Adrenal gland (tissue), 12 donors: Measurements from ENCODE around the gene UBE2B. TPM values are rescaled to one million over a fixed set of nuclear protein-coding genes. Genes with fewer than 3 reads are reported as not detected.

Experiments
- DNase-seq, 7 donors: peaks; one replicate each; pipeline ENCODE4 v3.0.0-alpha.2; 2019 to 2020
- H3K27ac ChIP-seq, 5 donors: fragments of 200-600 bp; sonication (generic) in 4 of 5; 1 replicate in 3 of 5; 2 replicates in 2 of 5; pipeline versions ENCODE4 v1.5.1 to v1.8.0; 2016 to 2020; ENCODE audit warnings: mild to moderate bottlenecking in 1 of 5
- H3K27me3 ChIP-seq: fragments of 200-600 bp; 2 replicates; pipeline ENCODE4 v1.8.0; 2021
- H3K36me3 ChIP-seq, 2 donors: fragments of 200-600 bp; replicated peaks in 1 of 2; 1 replicate in 1 of 2; 2 replicates in 1 of 2; pipeline versions ENCODE4 v1.5.1 to v1.8.0; 2018 to 2022
- H3K4me1 ChIP-seq, 2 donors: fragments of 200-600 bp; replicated peaks in 1 of 2; 1 replicate in 1 of 2; 2 replicates in 1 of 2; pipeline versions ENCODE4 v1.5.1 to v1.8.0; 2018 to 2021
- H3K4me3 ChIP-seq, 4 donors: fragments of 200-600 bp; sonication (generic) in 3 of 4; one replicate each; pipeline ENCODE4 v1.5.1; 2016 to 2018
- H3K9me3 ChIP-seq, 3 donors: fragments of 200-600 bp; sonication (generic) in 1 of 3; replicated peaks in 1 of 3; 1 replicate in 2 of 3; 2 replicates in 1 of 3; pipeline versions ENCODE4 v1.5.1 to v1.8.0; 2016 to 2021
- POLR2A ChIP-seq, 2 donors: fragments of 450-650 bp; IDR thresholded peaks; one replicate each; pipeline ENCODE4 v1.6.1; 2017; ENCODE audit warnings: antibody characterized with exemption in 2 of 2, mild to moderate bottlenecking in 2 of 2, moderate library complexity in 1 of 2
- WGBS, 4 donors: extraction: QIAGEN DNeasy Blood & Tissue Kit in 2 of 4; methylation state at CpG; one replicate each; pipeline versions ENCODE4 v1.1.5 to v1.1.7; 2013 to 2017; 5-methylcytosine and 5-hydroxymethylcytosine counted together
- intact Hi-C, 2 donors: fragments of 100-400 bp; cut with DNase I; formaldehyde crosslinking; loops; one replicate each; pipeline versions ENCODE4 v1.14.1 to v1.15.0; 2022 to 2023
- polyA plus RNA-seq, 3 donors: library from polyadenylated mRNA; stranded (reverse); fragments of 200-250 nt in 2 of 3; fragments of 350-450 nt in 1 of 3; fragmentation: Illumina TruSeq in 1 of 3; extraction: RNeasy Lipid Tissue Mini Kit (QIAGEN cat#74804) in 1 of 3; gene quantifications; one replicate each; pipeline ENCODE4 v1.2.3, GENCODE V29; 2013 to 2014
- total RNA-seq, 9 donors: library from RNA; depleted of rRNA in 4 of 9; stranded (reverse); fragments of >200 nt in 4 of 9; fragments of 120-200 nt in 1 of 9; fragmentation: NEBNext Ultra II Directional in 1 of 9; extraction: Animal tissue kit (Norgen Biotek cat#: 25700) in 1 of 9; gene quantifications; one replicate each; pipeline versions ENCODE4 v1.1.0 to v1.2.4, GENCODE V29; 2013 to 2023
- TF ChIP-seq, protein P1 (sequence below), 6 experiments: fragments of 450-650 bp in 4 of 6; fragments of 200-600 bp in 2 of 6; sonication (generic) in 1 of 6; IDR thresholded peaks; 1 replicate in 5 of 6; 2 replicates in 1 of 6; pipeline versions ENCODE4 v1.5.1 to v1.8.0; 2016 to 2021; ENCODE audit warnings: antibody characterized with exemption in 6 of 6, mild to moderate bottlenecking in 2 of 6, moderate library complexity in 1 of 6
- donor health status: healthy with polysubstance abuse.
- donor health status: Bipolar disorder and iron deficiency.
- donor health status: DM: yes; HTN: yes; CAD: no.
- donor health status: DM: no; HTN: no; CAD: no.
- donor health status: DM: no; HTN: no; CAD: no.
- donor health status: DM: yes; HTN: yes; CAD: no.

The UBE2B gene
- total and polyA plus RNA-seq, 12 donors, result 19.7 to 144 (median 96.2) TPM

DNA sequence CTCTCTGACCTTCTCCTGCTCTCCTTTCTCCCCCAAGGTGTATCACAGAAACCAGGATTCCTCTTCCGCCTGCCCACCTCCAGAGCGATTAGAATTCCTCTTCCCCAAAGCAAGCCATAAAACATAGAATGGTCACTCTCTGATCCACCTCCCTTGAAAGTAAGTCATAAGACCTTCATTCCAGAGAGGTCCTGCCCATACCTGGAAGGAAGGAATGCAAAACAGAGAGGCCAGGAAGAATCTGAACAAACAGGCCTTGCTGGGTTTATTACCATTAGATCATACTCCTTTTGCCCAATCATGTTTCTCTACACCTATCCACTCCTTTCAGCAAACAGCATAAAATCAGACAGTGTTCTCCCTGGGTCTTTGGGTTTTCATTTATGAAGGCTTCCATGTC is 25.4 kb upstream of the UBE2B start:
- DNase-seq, result no peak
- no peak for TF ChIP-seq POLR2A (IDR thresholded peaks at IDR 0.05)
- TF ChIP-seq, protein P1, sequence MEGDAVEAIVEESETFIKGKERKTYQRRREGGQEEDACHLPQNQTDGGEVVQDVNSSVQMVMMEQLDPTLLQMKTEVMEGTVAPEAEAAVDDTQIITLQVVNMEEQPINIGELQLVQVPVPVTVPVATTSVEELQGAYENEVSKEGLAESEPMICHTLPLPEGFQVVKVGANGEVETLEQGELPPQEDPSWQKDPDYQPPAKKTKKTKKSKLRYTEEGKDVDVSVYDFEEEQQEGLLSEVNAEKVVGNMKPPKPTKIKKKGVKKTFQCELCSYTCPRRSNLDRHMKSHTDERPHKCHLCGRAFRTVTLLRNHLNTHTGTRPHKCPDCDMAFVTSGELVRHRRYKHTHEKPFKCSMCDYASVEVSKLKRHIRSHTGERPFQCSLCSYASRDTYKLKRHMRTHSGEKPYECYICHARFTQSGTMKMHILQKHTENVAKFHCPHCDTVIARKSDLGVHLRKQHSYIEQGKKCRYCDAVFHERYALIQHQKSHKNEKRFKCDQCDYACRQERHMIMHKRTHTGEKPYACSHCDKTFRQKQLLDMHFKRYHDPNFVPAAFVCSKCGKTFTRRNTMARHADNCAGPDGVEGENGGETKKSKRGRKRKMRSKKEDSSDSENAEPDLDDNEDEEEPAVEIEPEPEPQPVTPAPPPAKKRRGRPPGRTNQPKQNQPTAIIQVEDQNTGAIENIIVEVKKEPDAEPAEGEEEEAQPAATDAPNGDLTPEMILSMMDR (IDR thresholded peaks at IDR 0.05), result no peak
- intact Hi-C loops, result no loop called here
- 78 to 90% (median 84%) methylated on average over 2 of the region's 2 CpGs for WGBS, 4 donors
- Histone ChIP-seq H3K9me3 (no peaks in the 10 kb centered on the region), H3K27ac (no peak overlapping the region), H3K4me1 (no peaks in the 10 kb centered on the region), H3K4me3 (no peak overlapping the region), H3K36me3 (no peaks in the 10 kb centered on the region), H3K27me3 (no peaks in the 10 kb centered on the region)

DNA sequence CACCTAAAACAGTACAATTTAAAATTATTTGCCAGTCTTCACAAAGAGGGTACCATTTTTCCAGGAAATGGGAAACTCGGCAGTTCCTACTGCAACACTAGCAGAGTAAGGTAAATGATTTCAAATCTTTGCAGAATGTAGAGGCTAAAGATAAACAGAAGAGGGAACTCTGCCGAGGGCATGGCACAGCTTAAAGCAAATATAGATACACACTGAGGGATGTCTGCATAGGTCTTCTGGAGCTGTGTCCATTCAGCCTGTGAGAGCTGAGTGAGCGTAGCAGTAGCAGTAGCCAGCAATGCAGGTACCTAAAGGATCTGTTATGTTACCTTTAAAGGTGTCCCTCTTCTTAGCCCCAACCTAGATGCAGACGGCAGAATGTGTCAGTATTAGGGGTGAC is 21.9 kb upstream of the UBE2B start:
- DNase-seq, result no peak
- Histone ChIP-seq H3K27ac (no peak overlapping the region), H3K27me3 (no peaks in the 10 kb centered on the region), H3K4me3 (no peak overlapping the region), H3K36me3 (no peaks in the 10 kb centered on the region), H3K9me3 (no peaks in the 10 kb centered on the region), H3K4me1 (no peaks in the 10 kb centered on the region)
- 85 to 97% (median 94%) methylated on average over 4 of the region's 4 CpGs for WGBS, 4 donors
- TF ChIP-seq, protein P1 (IDR thresholded peaks at IDR 0.05), result no peak
- intact Hi-C loops, result no loop called here

DNA sequence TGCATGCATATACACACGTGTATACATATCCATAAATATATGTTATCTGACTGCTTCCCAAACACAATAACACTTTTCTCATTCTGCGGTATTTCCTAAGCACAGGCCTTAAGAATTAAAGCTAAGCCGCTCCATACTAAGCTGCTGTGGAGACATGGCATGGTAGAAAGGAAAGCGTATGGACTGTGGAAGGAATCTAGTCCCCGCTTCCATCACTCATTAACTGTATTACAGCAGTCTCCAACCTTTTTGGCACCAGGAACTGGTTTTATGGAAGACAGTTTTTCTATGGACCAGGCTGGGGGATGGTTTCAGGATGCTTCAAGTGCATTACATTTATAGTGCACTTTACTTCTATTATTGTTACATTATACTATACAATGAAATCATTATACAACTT is 15.7 kb upstream of the UBE2B start:
- no peak for DNase-seq
- no peak overlapping the region for H3K4me3 ChIP-seq
- H3K27ac ChIP-seq, result no peak overlapping the region
- TF ChIP-seq, protein P1 (IDR thresholded peaks at IDR 0.05), result no peak
- no peak for TF ChIP-seq POLR2A (IDR thresholded peaks at IDR 0.05)
- H3K4me1 ChIP-seq, result no peaks in the 10 kb centered on the region
- no peaks in the 10 kb centered on the region for H3K27me3 ChIP-seq
- intact Hi-C loops, result no loop called here
- 93 to 96% (median 95%) methylated on average over 5 of the region's 5 CpGs for WGBS, 4 donors
- H3K36me3 ChIP-seq, result no peaks in the 10 kb centered on the region
- no peaks in the 10 kb centered on the region for H3K9me3 ChIP-seq

DNA sequence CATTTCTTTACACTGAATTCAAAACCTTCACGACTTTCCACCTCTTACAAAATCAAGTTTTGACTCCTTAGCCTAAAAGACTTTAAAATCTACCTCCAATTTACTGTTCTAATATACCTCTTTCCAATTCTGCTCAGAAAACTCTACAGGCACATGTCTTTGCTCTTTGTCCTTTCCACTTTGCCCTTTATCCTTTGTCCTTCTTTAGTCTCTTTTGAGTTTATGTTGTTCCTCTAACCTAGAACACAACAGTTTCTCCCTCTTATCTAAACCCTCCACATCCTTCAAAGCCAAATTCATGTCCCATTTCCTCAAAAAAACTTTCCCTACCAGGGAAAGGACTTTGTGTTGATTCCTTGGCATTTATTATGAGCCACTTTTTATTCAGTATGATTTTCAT is 5.8 kb upstream of the UBE2B start:
- Histone ChIP-seq H3K27me3 (no peaks in the 10 kb centered on the region), H3K4me1 (peaks cover 7 to 23% of the 10 kb centered on the region in 2 donors), H3K4me3 (no peak overlapping the region), H3K9me3 (no peaks in the 10 kb centered on the region), H3K27ac (no peak overlapping the region), H3K36me3 (no peaks in the 10 kb centered on the region)
- DNase-seq, result no peak
- intact Hi-C loops, result loop anchor here in 1 of 2 donors (10.0 kb wide), 1 partner anchor 61 kb away; no protein-coding TSS in a partner anchor
- 94 to 98% (median 97%) methylated on average over 1 of the region's 1 CpG for WGBS, 4 donors
- no peak for TF ChIP-seq POLR2A (IDR thresholded peaks at IDR 0.05)
- TF ChIP-seq, protein P1 (IDR thresholded peaks at IDR 0.05), result no peak
